Measurements from ENCODE around the gene PLRG1.

PLRG1 gene

DNA sequence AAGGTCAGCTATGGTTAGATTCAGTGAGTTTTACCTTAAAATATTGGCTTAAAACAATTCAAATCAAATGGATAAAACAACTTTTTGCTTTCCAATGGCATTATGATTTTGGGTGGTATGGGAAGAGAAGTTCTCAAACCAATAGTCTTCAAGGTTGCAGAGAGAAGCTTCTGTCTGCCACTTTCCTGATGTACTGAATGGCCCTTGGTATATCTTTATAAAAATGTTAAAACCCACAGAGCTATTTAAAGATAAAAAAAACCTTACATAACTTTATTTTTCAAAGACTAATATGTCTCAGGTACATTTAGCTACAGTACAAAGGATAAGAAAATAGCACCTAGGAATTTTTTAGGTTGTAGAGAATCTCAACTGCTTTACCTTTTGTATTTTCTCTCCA lies 33.5 kb upstream of the PLRG1 start:
- Mint-ChIP-seq H3K4me3 (no peak overlapping the region), H3K27me3 (peaks cover 30% of the 10 kb centered on the region), H3K27ac (no peak overlapping the region), H3K9me3 (no peaks in the 10 kb centered on the region), H3K36me3 (no peaks in the 10 kb centered on the region), H3K4me1 (no peaks in the 10 kb centered on the region)
- ATAC-seq = no peak

- Mint-ChIP-seq H3K4me1 (no peaks in the 10 kb centered on the region), H3K27me3 (peaks cover 30% of the 10 kb centered on the region), H3K36me3 (no peaks in the 10 kb centered on the region), H3K27ac (no peak overlapping the region), H3K9me3 (no peaks in the 10 kb centered on the region), H3K4me3 (no peak overlapping the region)
- no peak for ATAC-seq
Observed at GRCh38 chr4:154583230-154583629, 33.0 kb upstream of the PLRG1 start.

GRCh38 chr4:154582723-154583122 lies 32.5 kb upstream of the PLRG1 start:
- Mint-ChIP-seq H3K36me3 (no peaks in the 10 kb centered on the region), H3K27ac (no peak overlapping the region), H3K27me3 (peaks cover 28% of the 10 kb centered on the region), H3K4me3 (no peak overlapping the region), H3K9me3 (no peaks in the 10 kb centered on the region), H3K4me1 (no peaks in the 10 kb centered on the region)
- no peak for ATAC-seq

- Mint-ChIP-seq H3K36me3 (no peaks in the 10 kb centered on the region), H3K4me3 (no peak overlapping the region), H3K4me1 (no peaks in the 10 kb centered on the region), H3K27me3 (peaks cover 12% of the 10 kb centered on the region), H3K27ac (no peak overlapping the region), H3K9me3 (no peaks in the 10 kb centered on the region)
- no peak for ATAC-seq
Observed at GRCh38 chr4:154579927-154580326, 29.7 kb upstream of the PLRG1 start.

GRCh38 chr4:154578919-154579318 lies 28.7 kb upstream of the PLRG1 start:
- Mint-ChIP-seq H3K27me3 (peaks cover 18% of the 10 kb centered on the region), H3K9me3 (no peaks in the 10 kb centered on the region), H3K36me3 (no peaks in the 10 kb centered on the region), H3K4me3 (no peak overlapping the region), H3K27ac (no peak overlapping the region), H3K4me1 (no peaks in the 10 kb centered on the region)
- ATAC-seq = no peak

DNA sequence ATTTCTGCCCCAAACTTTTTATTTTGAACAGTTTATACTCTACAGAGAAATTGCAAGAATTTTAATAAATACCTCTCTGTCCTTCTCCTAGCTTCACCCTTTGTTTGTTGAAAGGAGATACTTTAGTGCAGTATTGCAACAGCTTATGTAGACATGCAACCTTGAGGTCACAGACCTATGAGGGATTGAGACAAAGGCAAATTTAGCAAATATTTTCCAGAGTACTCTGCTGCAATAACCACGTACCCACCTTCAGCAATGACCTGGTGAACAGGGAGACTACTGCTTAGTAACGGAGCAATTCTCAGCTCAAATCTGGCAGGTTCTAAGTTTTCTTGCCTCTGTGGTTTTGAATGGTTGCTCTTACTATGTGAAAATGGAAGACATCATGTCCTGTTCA lies 27.1 kb upstream of the PLRG1 start:
- no peak overlapping the region for H3K27ac Mint-ChIP-seq
- no peak overlapping the region for H3K4me3 Mint-ChIP-seq
- no peaks in the 10 kb centered on the region for H3K36me3 Mint-ChIP-seq
- no peak for ATAC-seq
- H3K27me3 Mint-ChIP-seq = peaks cover 18% of the 10 kb centered on the region
- no peaks in the 10 kb centered on the region for H3K9me3 Mint-ChIP-seq
- H3K4me1 Mint-ChIP-seq = no peaks in the 10 kb centered on the region

DNA sequence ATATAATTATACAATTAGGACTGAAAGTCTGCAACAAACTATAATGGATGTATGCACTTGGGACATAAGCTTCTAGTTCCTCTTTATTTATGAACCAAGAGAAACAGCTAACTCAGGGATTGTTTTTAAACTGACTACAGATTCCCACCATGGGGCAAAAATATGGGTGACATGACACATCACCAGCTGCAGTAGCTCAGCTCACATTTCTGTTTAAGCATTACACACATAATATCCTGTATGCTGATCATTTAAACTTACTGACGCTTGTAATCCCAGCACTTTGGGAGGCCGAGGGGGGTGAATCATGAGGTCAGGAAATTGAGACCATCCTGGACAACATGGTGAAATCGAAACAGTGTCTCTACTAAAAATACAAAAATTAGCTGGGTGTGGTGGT lies 24.1 kb upstream of the PLRG1 start:
- no peak for ATAC-seq
- Mint-ChIP-seq H3K4me3 (no peak overlapping the region), H3K27ac (no peak overlapping the region), H3K27me3 (peaks cover 15% of the 10 kb centered on the region), H3K4me1 (no peaks in the 10 kb centered on the region), H3K9me3 (no peaks in the 10 kb centered on the region), H3K36me3 (no peaks in the 10 kb centered on the region)

- ATAC-seq = no peak
- Mint-ChIP-seq H3K27me3 (peaks cover 10% of the 10 kb centered on the region), H3K9me3 (no peaks in the 10 kb centered on the region)
Observed at GRCh38 chr4:154573190-154573870, 23.1 kb upstream of the PLRG1 start.

GRCh38 chr4:154569584-154569983 lies 19.4 kb upstream of the PLRG1 start:
- H3K4me3 Mint-ChIP-seq = no peak overlapping the region
- H3K27me3 Mint-ChIP-seq = peaks cover 2% of the 10 kb centered on the region
- no peak overlapping the region for H3K27ac Mint-ChIP-seq
- no peak for ATAC-seq
- H3K36me3 Mint-ChIP-seq = no peaks in the 10 kb centered on the region
- no peaks in the 10 kb centered on the region for H3K9me3 Mint-ChIP-seq
- no peaks in the 10 kb centered on the region for H3K4me1 Mint-ChIP-seq

More at GRCh38 chr4:154573190-154573870, 23.1 kb upstream of the PLRG1 start:
- H3K27ac Mint-ChIP-seq = no peak overlapping the region
- H3K4me3 Mint-ChIP-seq = no peak overlapping the region
- H3K4me1 Mint-ChIP-seq = no peaks in the 10 kb centered on the region
- no peaks in the 10 kb centered on the region for H3K36me3 Mint-ChIP-seq

- no peak overlapping the region for H3K4me3 Mint-ChIP-seq
- no peak overlapping the region for H3K27ac Mint-ChIP-seq
- H3K36me3 Mint-ChIP-seq = no peaks in the 10 kb centered on the region
- no peaks in the 10 kb centered on the region for H3K9me3 Mint-ChIP-seq
- no peaks in the 10 kb centered on the region for H3K4me1 Mint-ChIP-seq
- no peaks in the 10 kb centered on the region for H3K27me3 Mint-ChIP-seq
- ATAC-seq = no peak
Observed at GRCh38 chr4:154569028-154569427, 18.8 kb upstream of the PLRG1 start.

GRCh38 chr4:154566639-154567204 lies 16.5 kb upstream of the PLRG1 start:
- no peaks in the 10 kb centered on the region for H3K36me3 Mint-ChIP-seq
- ATAC-seq = no peak
- H3K4me1 Mint-ChIP-seq = no peaks in the 10 kb centered on the region
- H3K27me3 Mint-ChIP-seq = no peaks in the 10 kb centered on the region
- no peaks in the 10 kb centered on the region for H3K9me3 Mint-ChIP-seq
- no peak overlapping the region for H3K27ac Mint-ChIP-seq
- H3K4me3 Mint-ChIP-seq = no peak overlapping the region

DNA sequence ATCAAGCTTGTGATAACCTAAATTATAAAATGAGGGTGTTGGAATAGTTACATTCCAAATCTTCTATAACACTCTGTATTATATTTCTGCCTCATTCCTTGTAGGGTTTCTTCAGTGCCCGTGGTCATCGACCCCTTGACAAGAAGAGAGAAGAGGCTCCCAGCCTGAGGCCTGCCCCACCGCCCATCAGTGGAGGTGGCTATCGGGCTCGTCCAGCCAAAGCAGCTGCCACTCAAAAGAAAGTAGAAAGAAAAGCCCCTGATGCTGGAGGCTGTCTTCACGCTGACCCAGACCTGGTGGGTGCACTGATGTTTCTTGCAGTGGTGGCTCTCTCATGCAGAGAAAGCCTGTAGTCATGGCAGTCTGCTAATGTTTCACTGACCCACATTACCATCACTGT lies 15.5 kb upstream of the PLRG1 start:
- no peak overlapping the region for H3K27ac Mint-ChIP-seq
- H3K36me3 Mint-ChIP-seq = no peaks in the 10 kb centered on the region
- no peaks in the 10 kb centered on the region for H3K4me1 Mint-ChIP-seq
- no peak overlapping the region for H3K4me3 Mint-ChIP-seq
- no peaks in the 10 kb centered on the region for H3K9me3 Mint-ChIP-seq
- ATAC-seq = no peak
- no peaks in the 10 kb centered on the region for H3K27me3 Mint-ChIP-seq

- Mint-ChIP-seq H3K4me1 (peaks cover 6% of the 10 kb centered on the region), H3K36me3 (no peaks in the 10 kb centered on the region), H3K9me3 (no peaks in the 10 kb centered on the region), H3K4me3 (no peak overlapping the region), H3K27ac (no peak overlapping the region), H3K27me3 (no peaks in the 10 kb centered on the region)
- ATAC-seq = no peak
Observed at GRCh38 chr4:154564311-154564710, 14.1 kb upstream of the PLRG1 start.

DNA sequence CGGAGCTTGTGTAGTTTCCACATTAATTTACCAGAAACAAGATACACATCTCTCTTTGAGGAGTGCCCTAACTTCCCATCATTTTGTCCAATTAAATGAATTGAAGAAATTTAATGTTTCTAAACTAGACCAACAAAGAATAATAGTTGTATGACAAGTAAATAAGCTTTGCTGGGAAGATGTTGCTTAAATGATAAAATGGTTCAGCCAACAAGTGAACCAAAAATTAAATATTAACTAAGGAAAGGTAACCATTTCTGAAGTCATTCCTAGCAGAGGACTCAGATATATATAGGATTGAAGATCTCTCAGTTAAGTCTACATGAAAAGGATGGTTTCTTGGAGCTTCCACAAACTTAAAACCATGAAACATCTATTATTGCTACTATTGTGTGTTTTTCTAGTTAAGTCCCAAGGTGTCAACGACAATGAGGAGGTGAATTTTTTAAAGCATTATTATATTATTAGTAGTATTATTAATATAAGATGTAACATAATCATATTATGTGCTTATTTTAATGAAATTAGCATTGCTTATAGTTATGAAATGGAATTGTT lies 12.6 kb upstream of the PLRG1 start, which contains the start of gene FGB:
Gene FGB, plus strand, starts transcription at position 315 of the 558 bp plus-strand sequence. Its CDS starts 8 bp downstream, at position 323.
- H3K27ac Mint-ChIP-seq = no peak within 1 kb of the TSS
- ATAC-seq = no peak
- no peaks in the 10 kb centered on the region for H3K27me3 Mint-ChIP-seq
- no peaks in the 10 kb centered on the region for H3K36me3 Mint-ChIP-seq
- H3K4me1 Mint-ChIP-seq = peaks cover 6% of the 10 kb centered on the region
- H3K9me3 Mint-ChIP-seq = no peaks in the 10 kb centered on the region
- no peak within 1 kb of the TSS for H3K4me3 Mint-ChIP-seq

DNA sequence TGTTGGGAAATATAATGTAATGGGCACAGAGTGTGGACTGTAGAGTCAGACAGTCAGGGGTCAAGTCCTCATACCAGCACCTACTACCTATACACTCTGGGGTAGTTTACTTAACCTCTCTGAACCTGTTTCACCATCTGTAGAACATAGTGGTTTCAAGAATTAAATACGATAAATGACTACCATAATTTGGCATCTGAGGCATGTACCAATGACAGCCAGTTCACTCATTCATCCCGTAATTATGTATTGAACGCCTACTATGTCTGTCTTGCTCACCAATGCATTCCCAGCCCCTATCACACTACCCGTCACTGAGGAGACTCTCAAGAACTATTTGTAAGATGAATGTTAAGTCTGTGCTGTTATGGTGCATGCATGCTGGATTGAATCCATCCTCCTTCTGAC lies 10.6 kb upstream of the PLRG1 start:
- no peaks in the 10 kb centered on the region for H3K36me3 Mint-ChIP-seq
- peaks cover 7% of the 10 kb centered on the region for H3K9me3 Mint-ChIP-seq
- H3K4me1 Mint-ChIP-seq = peaks cover 6% of the 10 kb centered on the region
- no peak for ATAC-seq
- H3K4me3 Mint-ChIP-seq = no peak overlapping the region
- H3K27me3 Mint-ChIP-seq = no peaks in the 10 kb centered on the region
- H3K27ac Mint-ChIP-seq = no peak overlapping the region

- Mint-ChIP-seq H3K4me1 (peaks cover 6% of the 10 kb centered on the region), H3K9me3 (peaks cover 7% of the 10 kb centered on the region), H3K27me3 (no peaks in the 10 kb centered on the region), H3K27ac (no peak overlapping the region), H3K4me3 (no peak overlapping the region), H3K36me3 (no peaks in the 10 kb centered on the region)
- no peak for ATAC-seq
Observed at GRCh38 chr4:154560419-154560801, 10.2 kb upstream of the PLRG1 start.

Measured in stimulated activated memory B cell treated with anti-CD40 and anti-IgM and Interleukin-4, amounts not matched to agents 10 μg/mL and 1 μg/mL and 100 μg/mL, for 72 hours (primary cell).